Keratinocyte (primary cell): ENCODE measurements around the gene G3BP1. TPM values are rescaled to one million over a fixed set of nuclear protein-coding genes. Genes with fewer than 3 reads are reported as not detected.

ENCODE experiments used
- DNase-seq: peaks from one replicate; pipeline ENCODE4 v3.0.0-alpha.2; 2011; ENCODE audit warnings: low read depth, missing footprints, low spot score
- FAIRE-seq: peaks from 2 replicates; lab custom pipeline; 2011; peaks lifted over from hg19 to GRCh38; lab: Jason Lieb, UNC
- H2AFZ ChIP-seq: 2 replicates; pipeline ENCODE4 v1.6.0; 2012; ENCODE audit warnings: low read length, control low read depth, inconsistent platforms; ENCODE audit not compliant: control insufficient read depth
- H3K27ac ChIP-seq: 2 replicates; pipeline ENCODE4 v1.5.1; 2011; ENCODE audit warnings: low read length; ENCODE audit not compliant: control insufficient read depth, insufficient read depth
- H3K27me3 ChIP-seq: 3 replicates; pipeline ENCODE4 v1.6.0; 2011; ENCODE audit warnings: low read length; ENCODE audit not compliant: control insufficient read depth, insufficient read depth; ENCODE audit errors: extremely low read depth
- H3K36me3 ChIP-seq, 2 experiments: 2 replicates in 1 of 2; 3 replicates in 1 of 2; pipeline ENCODE4 v1.5.1; 2011; ENCODE audit warnings: low read length in 2 of 2, mild to moderate bottlenecking in 1 of 2; ENCODE audit not compliant: control insufficient read depth in 2 of 2, insufficient read depth in 2 of 2; ENCODE audit errors: extremely low read depth in 1 of 2
- H3K4me1 ChIP-seq: 3 replicates; pipeline ENCODE4 v1.5.1; 2011; ENCODE audit warnings: low read length; ENCODE audit not compliant: control insufficient read depth, insufficient read depth; ENCODE audit errors: extremely low read depth
- H3K4me2 ChIP-seq: 3 replicates; pipeline ENCODE4 v1.6.0; 2011; ENCODE audit warnings: low read depth, low read length; ENCODE audit not compliant: control insufficient read depth, insufficient read depth; ENCODE audit errors: extremely low read depth
- H3K4me3 ChIP-seq, 3 experiments: fragments of 200-600 bp in 1 of 3; sonication (generic) in 1 of 3; 2 replicates in 2 of 3; 3 replicates in 1 of 3; pipeline ENCODE4 v1.5.1; 2011 to 2016; ENCODE audit warnings: low read length in 3 of 3, mild to moderate bottlenecking in 3 of 3, control low read depth in 2 of 3, inconsistent platforms in 1 of 3, low read depth in 1 of 3, mixed read lengths in 1 of 3, mixed run types in 1 of 3, moderate library complexity in 1 of 3; ENCODE audit not compliant: control insufficient read depth in 2 of 3, insufficient read depth in 2 of 3; ENCODE audit errors: extremely low read depth in 1 of 3
- H3K79me2 ChIP-seq: 2 replicates; pipeline ENCODE4 v1.6.0; 2012; ENCODE audit warnings: low read length; ENCODE audit not compliant: control insufficient read depth, insufficient read depth
- H3K9ac ChIP-seq: 3 replicates; pipeline ENCODE4 v1.6.0; 2011; ENCODE audit warnings: low read length; ENCODE audit not compliant: control insufficient read depth, insufficient read depth; ENCODE audit errors: extremely low read depth
- H3K9me1 ChIP-seq: 3 replicates; pipeline ENCODE4 v1.6.0; 2011; ENCODE audit warnings: low read length; ENCODE audit not compliant: control insufficient read depth, insufficient read depth; ENCODE audit errors: extremely low read depth
- H3K9me3 ChIP-seq: 2 replicates; pipeline ENCODE4 v1.5.1; 2012; ENCODE audit warnings: low read depth, low read length; ENCODE audit not compliant: control insufficient read depth
- H4K20me1 ChIP-seq: 3 replicates; pipeline ENCODE4 v1.6.0; 2011; ENCODE audit warnings: low read length; ENCODE audit not compliant: control insufficient read depth, insufficient read depth; ENCODE audit errors: extremely low read depth
- EZH2 ChIP-seq: IDR thresholded peaks from one replicate; pipeline ENCODE4 v1.6.1; 2012; ENCODE audit warnings: inconsistent platforms, mild to moderate bottlenecking, low read length, moderate library complexity
- dilution Hi-C: fragments of 300-500 bp; cut with MboI; formaldehyde crosslinking; loops from one replicate; pipeline ENCODE4 v1.7.0; 2020; ENCODE audit warnings: low sequenced_read_pairs; ENCODE audit not compliant: extremely low pct_ligation_motif_present
- polyA plus RNA-seq, 5 experiments: library from polyadenylated mRNA; depleted of rRNA in 3 of 5; stranded (reverse) in 3 of 5; stranded (forward) in 1 of 5; unstranded in 1 of 5; fragments of >200 nt; gene quantifications; 1 replicate in 1 of 5; 2 replicates in 3 of 5; 3 replicates in 1 of 5; pipeline versions ENCODE4 v1.2.1 to v1.2.3, GENCODE V29; 2011 to 2012; ENCODE audit warnings: missing spikeins in 2 of 5, low read depth in 1 of 5, low replicate concordance in 1 of 5
- TF ChIP-seq, protein P1 (sequence below), 3 experiments: IDR thresholded peaks in 1 of 3; conservative IDR thresholded peaks in 1 of 3; optimal IDR thresholded peaks in 1 of 3; 2 replicates in 2 of 3; 3 replicates in 1 of 3; pipeline versions ENCODE3 to v1.5.1; 2011; ENCODE audit warnings: low read length in 3 of 3, mild to moderate bottlenecking in 3 of 3, moderate library complexity in 2 of 3, control low read depth in 1 of 3, inconsistent platforms in 1 of 3; ENCODE audit not compliant: insufficient read depth in 2 of 3; ENCODE audit errors: extremely low read depth in 1 of 3

The G3BP1 gene
- polyA plus RNA-seq, 1 donor (not counting 4 experiments of a cell fraction or from before 2014, with no cell fraction given), result 137 TPM

GRCh38 chr5:151755383-151755782 lies 16.4 kb upstream of the G3BP1 start:
- Histone ChIP-seq H3K27me3 (no peaks in the 10 kb centered on the region), H3K9me3 (no peaks in the 10 kb centered on the region), H3K4me1 (peaks cover 13% of the 10 kb centered on the region), H3K27ac (no peak overlapping the region), H3K4me2 (no peak overlapping the region), H3K4me3 (no peak overlapping the region), H3K9me1 (no peaks in the 10 kb centered on the region), H2AFZ (no peak overlapping the region), H3K9ac (no peak overlapping the region), H4K20me1 (no peaks in the 10 kb centered on the region), H3K79me2 (peaks cover 70% of the 10 kb centered on the region), H3K36me3 (peaks cover 4 to 12% of the 10 kb centered on the region in 2 experiments)
- FAIRE-seq, result no peak
- dilution Hi-C loops, result no loop called here
- no peak for DNase-seq
- TF ChIP-seq, protein P1, sequence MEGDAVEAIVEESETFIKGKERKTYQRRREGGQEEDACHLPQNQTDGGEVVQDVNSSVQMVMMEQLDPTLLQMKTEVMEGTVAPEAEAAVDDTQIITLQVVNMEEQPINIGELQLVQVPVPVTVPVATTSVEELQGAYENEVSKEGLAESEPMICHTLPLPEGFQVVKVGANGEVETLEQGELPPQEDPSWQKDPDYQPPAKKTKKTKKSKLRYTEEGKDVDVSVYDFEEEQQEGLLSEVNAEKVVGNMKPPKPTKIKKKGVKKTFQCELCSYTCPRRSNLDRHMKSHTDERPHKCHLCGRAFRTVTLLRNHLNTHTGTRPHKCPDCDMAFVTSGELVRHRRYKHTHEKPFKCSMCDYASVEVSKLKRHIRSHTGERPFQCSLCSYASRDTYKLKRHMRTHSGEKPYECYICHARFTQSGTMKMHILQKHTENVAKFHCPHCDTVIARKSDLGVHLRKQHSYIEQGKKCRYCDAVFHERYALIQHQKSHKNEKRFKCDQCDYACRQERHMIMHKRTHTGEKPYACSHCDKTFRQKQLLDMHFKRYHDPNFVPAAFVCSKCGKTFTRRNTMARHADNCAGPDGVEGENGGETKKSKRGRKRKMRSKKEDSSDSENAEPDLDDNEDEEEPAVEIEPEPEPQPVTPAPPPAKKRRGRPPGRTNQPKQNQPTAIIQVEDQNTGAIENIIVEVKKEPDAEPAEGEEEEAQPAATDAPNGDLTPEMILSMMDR (optimal IDR thresholded peaks at IDR 0.05 in 1 of 3, IDR thresholded peaks at IDR 0.05 in 1 of 3, conservative IDR thresholded peaks at IDR 0.05 in 1 of 3; ENCODE audit: extremely low read depth in 1 of 3, insufficient read depth in 2 of 3, low read length in 3 of 3), result no peak
- TF ChIP-seq EZH2, result no peak

GRCh38 chr5:151757233-151758140 lies 14.3 kb upstream of the G3BP1 start:
- Histone ChIP-seq H3K9me1 (no peaks in the 10 kb centered on the region), H3K4me1 (peaks cover 13% of the 10 kb centered on the region), H3K4me2 (peak overlapping the region; percentile 92), H3K9me3 (no peaks in the 10 kb centered on the region), H3K36me3 (peaks cover 4 to 9% of the 10 kb centered on the region in 2 experiments), H3K4me3 (peak overlapping the region; percentile 74 to 79 (median 79)), H3K27ac (peak overlapping the region; percentile 66), H4K20me1 (no peaks in the 10 kb centered on the region), H3K9ac (peak overlapping the region; percentile 81), H3K79me2 (peaks cover 54% of the 10 kb centered on the region), H2AFZ (peak overlapping the region; percentile 24), H3K27me3 (no peaks in the 10 kb centered on the region)
- DNase-seq (no peak), FAIRE-seq (peak; percentile 90)
- no peak for TF ChIP-seq EZH2
- TF ChIP-seq, protein P1 (optimal IDR thresholded peaks at IDR 0.05 in 1 of 3, IDR thresholded peaks at IDR 0.05 in 1 of 3, conservative IDR thresholded peaks at IDR 0.05 in 1 of 3; ENCODE audit: extremely low read depth in 1 of 3, insufficient read depth in 2 of 3, low read length in 3 of 3), result no peak
- dilution Hi-C loops, result no loop called here
